Hindlimb muscle (tissue), 1 donor: ENCODE data around the gene FYB1. TPM values are rescaled to one million over a fixed set of nuclear protein-coding genes. Genes with fewer than 3 reads are reported as not detected.
"Not testable (repeated sequence)": the region's sequence is repeated elsewhere in the genome, so short reads cannot be mapped to it uniquely, and the experiment has no call there.

Experiments
- DNase-seq: peaks from one replicate; pipeline ENCODE4 v3.0.0-alpha.2; 2013
- polyA plus RNA-seq: library from polyadenylated mRNA; unstranded; fragments of 120-200 nt; gene quantifications from one replicate; pipeline ENCODE4 v1.2.1, GENCODE V29; 2013; ENCODE audit not compliant: insufficient read length

FYB1 gene
- polyA plus RNA-seq, 1 donor = 3.8 TPM

- no peak for DNase-seq
Observed at GRCh38 chr5:39186722-39187539, 32.4 kb downstream of the FYB1 start.

GRCh38 chr5:39186289-39186688 lies 33.1 kb downstream of the FYB1 start:
- DNase-seq = no peak

- DNase-seq = no peak
Observed at GRCh38 chr5:39185761-39186160, 33.6 kb downstream of the FYB1 start.

GRCh38 chr5:39179561-39179960 lies 39.8 kb downstream of the FYB1 start:
- not testable (repeated sequence) for DNase-seq

GRCh38 chr5:39178861-39179260 lies 40.5 kb downstream of the FYB1 start:
- no peak for DNase-seq

- DNase-seq = no peak
Observed at GRCh38 chr5:39178171-39178570, 41.2 kb downstream of the FYB1 start.

- no peak for DNase-seq
Observed at GRCh38 chr5:39177631-39177964, 41.8 kb downstream of the FYB1 start.

GRCh38 chr5:39176759-39177630 lies 42.4 kb downstream of the FYB1 start:
- no peak for DNase-seq

GRCh38 chr5:39175273-39175955 lies 43.9 kb downstream of the FYB1 start:
- DNase-seq = no peak

GRCh38 chr5:39173069-39173468 lies 46.3 kb downstream of the FYB1 start:
- no peak for DNase-seq

GRCh38 chr5:39172593-39172992 lies 46.8 kb downstream of the FYB1 start:
- DNase-seq = no peak

- no peak for DNase-seq
Observed at GRCh38 chr5:39171647-39172046, 47.7 kb downstream of the FYB1 start.

- no peak for DNase-seq
Observed at GRCh38 chr5:39169081-39169480, 50.3 kb downstream of the FYB1 start.

GRCh38 chr5:39167972-39168342 lies 51.4 kb downstream of the FYB1 start:
- DNase-seq = no peak

GRCh38 chr5:39167141-39167971 lies 52.0 kb downstream of the FYB1 start:
- DNase-seq = no peak

- no peak for DNase-seq
Observed at GRCh38 chr5:39164529-39165402, 54.6 kb downstream of the FYB1 start.

GRCh38 chr5:39164016-39164415 lies 55.3 kb downstream of the FYB1 start:
- DNase-seq = no peak

- DNase-seq = no peak
Observed at GRCh38 chr5:39161578-39161977, 57.8 kb downstream of the FYB1 start.

GRCh38 chr5:39160576-39161213 lies 58.7 kb downstream of the FYB1 start:
- DNase-seq = no peak

GRCh38 chr5:39159811-39160490 lies 59.4 kb downstream of the FYB1 start:
- DNase-seq = no peak
